HT-29 (cell line): ENCODE data around the gene RAD9B. TPM values are rescaled to one million over a fixed set of nuclear protein-coding genes. Genes with fewer than 3 reads are reported as not detected.
"Not testable (repeated sequence)": the region's sequence is repeated elsewhere in the genome, so short reads cannot be mapped to it uniquely, and the experiment has no call there.

ENCODE experiments used
- DNase-seq: peaks from one replicate; pipeline ENCODE4 v3.0.0-alpha.2; 2015; ENCODE audit warnings: low spot score
- total RNA-seq: library from RNA; depleted of rRNA; stranded (reverse); fragments of >200 nt; shearing (Covaris generic); gene quantifications from 2 replicates; pipeline ENCODE4 v1.2.3, GENCODE V29; 2014

RAD9B gene
- total RNA-seq, 1 experiment from 2014 or later: 0.23 TPM

- DNase-seq: not testable (repeated sequence)
These were observed 19.0 kb downstream of the RAD9B start for GRCh38 chr12:110520876-110521712.

- DNase-seq: no peak
These were observed 26.2 kb downstream of the RAD9B start for GRCh38 chr12:110528277-110528839.

GRCh38 chr12:110530511-110530910 lies 28.4 kb downstream of the RAD9B start:
- no peak for DNase-seq

DNA sequence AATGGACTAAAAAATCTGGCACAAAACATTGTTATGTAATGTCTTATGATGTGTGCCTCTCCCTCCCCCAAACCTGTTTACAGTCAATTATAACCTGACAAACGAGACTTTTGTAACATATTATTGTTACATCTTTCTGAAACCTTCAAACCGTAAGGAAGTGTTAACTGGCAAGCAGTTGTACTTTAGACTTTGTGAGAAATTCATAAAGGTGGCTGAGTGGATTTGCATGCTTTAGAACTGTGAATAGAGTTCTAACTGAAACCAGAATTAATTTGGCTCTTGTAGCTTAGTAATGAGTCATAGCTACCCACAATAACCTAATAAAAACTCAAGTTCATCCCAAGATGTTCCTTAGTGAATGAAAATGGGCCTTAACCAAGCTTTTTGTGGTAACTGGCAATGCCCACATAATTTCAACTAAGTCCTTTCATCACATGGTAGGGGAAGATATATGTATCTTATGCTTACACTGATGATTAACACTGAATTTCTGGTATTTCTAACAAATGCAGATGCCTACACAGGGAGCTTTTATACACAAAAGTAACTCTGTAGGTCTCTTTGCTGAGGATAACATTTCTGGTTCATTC lies 29.7 kb downstream of the RAD9B start:
- no peak for DNase-seq

DNA sequence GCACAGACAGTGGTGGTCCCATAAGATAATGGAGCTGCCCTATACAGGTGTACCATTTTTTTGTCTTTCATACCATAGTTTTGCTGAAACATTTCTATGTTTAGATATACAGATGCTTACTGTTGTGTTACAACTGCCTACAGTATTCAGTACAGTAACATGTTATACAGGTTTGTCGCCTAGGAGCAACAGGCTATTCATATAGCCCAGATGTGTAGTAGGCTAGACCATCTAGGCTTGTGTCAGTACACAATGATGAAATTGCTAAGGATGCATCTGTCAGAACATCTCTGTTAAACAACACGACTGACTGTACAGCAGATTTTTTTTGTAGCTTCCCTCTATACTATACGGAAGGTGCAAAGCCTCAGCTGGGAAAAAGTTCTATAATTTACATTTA lies 30.5 kb downstream of the RAD9B start:
- DNase-seq: no peak

GRCh38 chr12:110533607-110534006 lies 31.5 kb downstream of the RAD9B start:
- no peak for DNase-seq

DNA sequence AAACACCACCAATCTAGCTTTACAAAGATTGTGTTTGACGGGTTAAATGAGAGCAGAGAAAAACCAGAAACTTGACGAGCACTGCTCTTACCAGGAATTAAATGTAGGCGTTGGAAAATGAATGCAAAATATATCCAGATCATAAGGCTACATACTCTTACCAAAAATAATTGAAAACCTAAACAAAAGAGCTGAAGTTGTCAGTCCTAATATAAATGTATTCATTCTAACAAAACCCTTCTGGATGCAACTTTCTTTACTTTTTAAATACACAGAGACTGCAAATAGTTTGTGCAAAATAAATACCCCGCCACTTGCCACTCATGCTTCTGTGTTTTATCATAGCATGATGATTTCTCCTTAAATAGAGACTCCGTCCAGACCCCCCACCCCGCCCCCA lies 32.7 kb downstream of the RAD9B start:
- no peak for DNase-seq

GRCh38 chr12:110536834-110537604 lies 34.9 kb downstream of the RAD9B start:
- no peak for DNase-seq

DNA sequence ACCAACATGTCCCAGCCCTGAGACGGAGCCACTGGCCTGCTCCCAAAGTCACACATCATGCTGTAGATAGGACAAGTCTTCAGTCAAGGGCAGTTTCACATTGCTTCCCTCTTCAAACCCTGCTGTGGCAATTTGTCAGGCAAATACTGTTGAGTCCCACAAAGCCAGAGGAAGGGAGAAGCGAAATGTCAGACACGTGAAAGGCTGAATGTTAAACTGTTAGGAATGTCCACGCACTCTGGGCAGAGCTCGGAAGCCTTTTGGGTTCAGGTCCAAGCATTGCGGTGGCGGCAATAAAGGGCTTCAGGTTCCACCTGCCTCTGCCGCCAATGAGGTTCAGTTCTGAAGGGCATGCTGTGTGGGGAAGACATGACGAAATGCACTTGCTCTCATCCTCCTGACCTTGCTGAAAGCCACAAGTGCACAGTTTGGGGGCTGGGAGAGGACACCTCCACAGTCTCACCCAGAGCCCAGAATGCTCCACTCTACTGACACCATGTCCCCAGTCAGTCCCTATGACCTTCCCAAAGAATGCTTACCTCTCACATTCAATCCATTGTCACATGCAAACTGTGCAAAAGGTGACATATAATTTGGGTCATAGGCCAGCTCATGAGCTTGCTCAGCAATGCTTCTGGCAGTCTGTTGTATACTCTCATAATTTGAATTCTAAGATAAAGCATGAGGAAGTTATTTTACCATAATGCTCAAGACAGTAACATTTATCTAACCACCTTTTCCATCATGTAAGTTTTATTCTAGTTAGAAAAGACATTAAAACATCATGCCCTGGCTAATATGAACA lies 35.7 kb downstream of the RAD9B start:
- peak; percentile 76 for DNase-seq

DNA sequence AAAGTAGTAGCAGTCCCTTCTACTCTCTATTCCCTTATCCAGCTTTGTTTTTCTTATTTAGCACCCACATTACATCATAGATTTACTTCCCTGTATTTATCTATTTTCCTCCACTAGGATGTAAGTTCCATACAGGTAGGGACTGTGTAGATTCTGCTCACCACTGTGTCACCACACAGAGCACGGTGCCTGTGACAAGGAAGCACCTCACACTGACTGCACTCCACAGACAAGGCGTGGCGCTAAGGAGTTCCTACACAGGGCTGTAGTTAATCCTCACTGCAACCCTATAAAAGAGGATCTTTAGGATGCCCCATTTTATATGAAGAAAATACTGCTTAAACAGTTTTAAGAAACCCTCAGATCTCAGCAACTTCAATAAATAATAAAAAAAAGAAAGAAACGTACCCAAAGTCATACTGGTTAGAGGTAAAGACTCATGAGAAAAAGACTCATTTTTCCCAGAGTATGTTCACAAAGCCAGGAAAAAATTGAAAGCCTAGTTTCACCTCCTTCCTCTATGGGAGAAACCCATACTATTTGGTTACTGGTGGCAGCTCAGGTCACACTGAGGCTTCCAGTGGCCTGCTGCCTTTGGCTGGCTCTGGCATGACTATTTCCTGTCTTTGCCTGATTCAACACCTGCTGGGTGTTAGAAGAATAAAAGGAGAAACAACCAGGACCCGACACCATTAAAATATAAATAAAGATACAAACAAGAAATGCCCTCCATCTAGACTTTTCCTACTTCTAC lies 36.9 kb downstream of the RAD9B start:
- peak; percentile 34 for DNase-seq

GRCh38 chr12:110540048-110540447 lies 37.9 kb downstream of the RAD9B start:
- no peak for DNase-seq

DNA sequence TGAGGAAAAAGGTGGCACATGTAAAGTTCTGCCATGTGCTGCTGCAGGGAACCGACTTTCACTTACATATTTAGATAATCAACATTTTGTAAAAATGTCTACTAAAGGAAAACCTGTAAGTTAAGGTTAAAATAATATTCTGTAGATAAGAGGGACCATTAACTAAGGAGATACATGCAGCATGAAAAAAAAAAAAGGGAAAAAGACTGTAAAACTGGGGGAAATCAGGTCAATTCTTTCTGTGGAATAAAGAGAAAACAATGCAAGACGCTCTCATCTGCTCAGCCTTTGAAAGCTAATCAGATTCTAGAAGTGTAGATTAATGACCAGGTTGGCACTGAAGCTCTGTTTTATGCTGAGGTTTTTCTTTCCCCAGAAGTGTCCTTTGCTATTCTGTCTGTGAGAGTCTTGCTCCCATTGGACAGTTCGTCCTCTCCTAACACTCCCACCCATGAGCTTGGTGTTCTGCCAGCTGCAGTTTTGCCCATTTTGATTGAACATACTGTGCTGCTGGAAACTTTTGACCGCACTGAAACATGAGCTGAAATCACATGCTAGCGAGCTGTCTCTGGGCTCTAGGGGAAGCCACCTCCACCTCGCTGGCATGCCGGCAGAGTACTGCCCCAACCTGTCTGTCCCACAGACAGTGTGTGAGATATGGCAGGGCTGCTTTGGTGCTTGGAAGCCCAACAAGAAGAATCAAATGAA lies 41.3 kb downstream of the RAD9B start:
- no peak for DNase-seq

DNA sequence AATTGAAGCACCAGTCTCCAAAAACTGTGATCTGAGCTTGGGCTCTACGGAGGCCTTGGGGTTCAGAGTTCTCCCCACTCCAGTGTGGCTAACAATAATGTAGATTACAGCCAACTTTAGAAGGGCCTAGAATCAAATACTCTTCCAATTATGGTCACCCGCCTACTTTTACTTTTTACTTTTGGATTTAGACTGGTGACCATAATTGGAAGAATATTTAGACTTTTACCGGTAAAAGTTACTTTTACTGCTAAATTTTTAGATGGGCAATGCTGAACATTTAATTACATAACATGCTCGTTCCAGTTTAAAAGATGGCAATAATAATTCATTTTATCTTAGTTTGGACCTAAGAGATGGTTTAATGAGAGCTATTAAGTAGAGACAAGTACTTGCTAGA lies 41.8 kb downstream of the RAD9B start:
- no peak for DNase-seq

GRCh38 chr12:110545259-110545658 lies 43.1 kb downstream of the RAD9B start:
- peak; percentile 54 for DNase-seq

- peak; percentile 48 for DNase-seq
These were observed 43.7 kb downstream of the RAD9B start for GRCh38 chr12:110545812-110546211.

- DNase-seq: peak; percentile 61
These were observed 44.2 kb downstream of the RAD9B start for GRCh38 chr12:110546339-110546738.

DNA sequence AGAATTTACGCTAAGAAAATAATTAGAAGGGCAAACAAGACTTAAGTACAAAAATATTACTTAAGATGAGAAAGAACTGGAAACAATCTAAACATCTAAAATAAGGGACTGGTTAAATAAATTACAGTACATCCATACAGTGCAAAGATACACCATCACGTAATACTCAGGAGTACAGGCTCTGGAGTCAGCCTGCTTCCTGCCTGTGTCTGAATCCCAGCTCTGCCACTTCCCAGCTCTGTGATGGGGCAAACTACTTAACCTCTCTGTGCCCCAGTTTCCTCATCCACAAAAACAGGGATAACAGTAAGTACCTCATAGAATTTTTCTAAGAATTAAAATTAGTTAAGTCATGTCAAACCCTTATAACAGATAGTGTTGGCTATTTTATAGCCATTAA lies 45.0 kb downstream of the RAD9B start:
- no peak for DNase-seq

DNA sequence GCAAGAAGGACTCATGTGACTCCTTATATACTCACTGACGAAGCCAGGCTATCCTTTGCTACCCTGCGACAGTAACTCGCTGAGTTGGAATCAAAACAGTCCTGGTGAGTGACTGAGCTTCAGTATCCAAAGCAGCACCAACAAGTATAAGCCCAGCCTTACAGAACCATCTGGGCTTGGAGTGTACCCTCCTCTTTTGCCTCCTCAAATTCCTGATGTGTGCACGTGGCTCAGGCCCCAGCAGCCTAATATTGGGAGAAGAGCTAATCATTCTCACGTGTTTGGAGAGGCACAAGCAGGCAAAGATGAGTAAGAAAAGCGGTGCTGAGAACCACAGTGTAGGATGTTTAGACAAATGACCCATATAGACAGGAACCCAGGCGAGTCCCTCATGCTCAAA lies 46.5 kb downstream of the RAD9B start:
- no peak for DNase-seq

- no peak for DNase-seq
These were observed 47.6 kb downstream of the RAD9B start for GRCh38 chr12:110549716-110550115.

- no peak for DNase-seq
These were observed 48.9 kb downstream of the RAD9B start for GRCh38 chr12:110550981-110551380.
